Nephron (organoid): ENCODE data around the gene SPSB3.
"Not testable (repeated sequence)": the region's sequence is repeated elsewhere in the genome, so short reads cannot be mapped to it uniquely, and the experiment has no call there.

Experiments
- H3K27ac Mint-ChIP-seq, 3 experiments: 2 replicates each; pipeline ENCODE4 v1.8.0; 2020; ENCODE audit warnings: mixed read lengths in 3 of 3, mild to moderate bottlenecking in 2 of 3, moderate library complexity in 1 of 3
- H3K27me3 Mint-ChIP-seq: 2 replicates; pipeline ENCODE4 v1.8.0; 2021; ENCODE audit warnings: low read depth, mild to moderate bottlenecking, moderate library complexity, mixed read lengths
- H3K36me3 Mint-ChIP-seq: 2 replicates; pipeline ENCODE4 v1.8.0; 2020; ENCODE audit warnings: low read depth, mixed read lengths
- H3K4me1 Mint-ChIP-seq: 2 replicates; pipeline ENCODE4 v1.8.0; 2020; ENCODE audit warnings: mixed read lengths
- H3K4me3 Mint-ChIP-seq, 3 experiments: 2 replicates each; pipeline ENCODE4 v1.8.0; 2020; ENCODE audit warnings: mild to moderate bottlenecking in 3 of 3, mixed read lengths in 3 of 3, moderate library complexity in 2 of 3
- H3K9me3 Mint-ChIP-seq: 2 replicates; pipeline ENCODE4 v1.8.0; 2020; ENCODE audit warnings: mixed read lengths
- TF ChIP-seq, protein P1 (sequence below), 3 experiments: fragments of 200-600 bp; sonication (generic); IDR thresholded peaks; one replicate each; pipeline ENCODE4 v1.5.0; 2021; ENCODE audit warnings: antibody characterized with exemption in 3 of 3; ENCODE audit not compliant: unreplicated experiment in 3 of 3

The SPSB3 gene

DNA sequence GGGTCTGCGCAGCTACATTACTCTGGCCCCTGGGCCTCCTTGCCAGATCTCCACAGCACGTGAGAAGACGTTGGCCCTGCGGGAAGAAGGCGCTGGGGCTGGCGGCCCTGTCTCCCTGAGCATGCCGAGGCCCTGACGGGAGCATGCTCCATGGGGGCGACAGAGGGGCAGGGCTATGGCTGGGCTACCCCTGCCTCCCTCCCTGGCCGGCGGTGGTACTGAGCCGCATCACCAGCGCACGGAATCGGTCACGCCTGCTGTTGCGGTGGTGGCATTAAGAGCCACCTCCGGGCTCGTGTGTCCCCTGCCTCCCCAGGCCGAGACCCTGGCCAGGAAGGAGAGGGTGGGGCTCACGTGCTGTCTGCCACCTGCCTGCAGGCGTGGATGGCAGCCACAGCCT lies 48.2 kb downstream of the SPSB3 start:
- Mint-ChIP-seq H3K27me3 (no peaks in the 10 kb centered on the region), H3K4me3 (no peak overlapping the region), H3K4me1 (no peaks in the 10 kb centered on the region), H3K9me3 (no peaks in the 10 kb centered on the region), H3K27ac (no peak overlapping the region), H3K36me3 (peaks cover 17% of the 10 kb centered on the region)
- TF ChIP-seq, protein P1, sequence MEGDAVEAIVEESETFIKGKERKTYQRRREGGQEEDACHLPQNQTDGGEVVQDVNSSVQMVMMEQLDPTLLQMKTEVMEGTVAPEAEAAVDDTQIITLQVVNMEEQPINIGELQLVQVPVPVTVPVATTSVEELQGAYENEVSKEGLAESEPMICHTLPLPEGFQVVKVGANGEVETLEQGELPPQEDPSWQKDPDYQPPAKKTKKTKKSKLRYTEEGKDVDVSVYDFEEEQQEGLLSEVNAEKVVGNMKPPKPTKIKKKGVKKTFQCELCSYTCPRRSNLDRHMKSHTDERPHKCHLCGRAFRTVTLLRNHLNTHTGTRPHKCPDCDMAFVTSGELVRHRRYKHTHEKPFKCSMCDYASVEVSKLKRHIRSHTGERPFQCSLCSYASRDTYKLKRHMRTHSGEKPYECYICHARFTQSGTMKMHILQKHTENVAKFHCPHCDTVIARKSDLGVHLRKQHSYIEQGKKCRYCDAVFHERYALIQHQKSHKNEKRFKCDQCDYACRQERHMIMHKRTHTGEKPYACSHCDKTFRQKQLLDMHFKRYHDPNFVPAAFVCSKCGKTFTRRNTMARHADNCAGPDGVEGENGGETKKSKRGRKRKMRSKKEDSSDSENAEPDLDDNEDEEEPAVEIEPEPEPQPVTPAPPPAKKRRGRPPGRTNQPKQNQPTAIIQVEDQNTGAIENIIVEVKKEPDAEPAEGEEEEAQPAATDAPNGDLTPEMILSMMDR (IDR thresholded peaks at IDR 0.05; ENCODE audit: unreplicated experiment in 3 of 3), result no peak

DNA sequence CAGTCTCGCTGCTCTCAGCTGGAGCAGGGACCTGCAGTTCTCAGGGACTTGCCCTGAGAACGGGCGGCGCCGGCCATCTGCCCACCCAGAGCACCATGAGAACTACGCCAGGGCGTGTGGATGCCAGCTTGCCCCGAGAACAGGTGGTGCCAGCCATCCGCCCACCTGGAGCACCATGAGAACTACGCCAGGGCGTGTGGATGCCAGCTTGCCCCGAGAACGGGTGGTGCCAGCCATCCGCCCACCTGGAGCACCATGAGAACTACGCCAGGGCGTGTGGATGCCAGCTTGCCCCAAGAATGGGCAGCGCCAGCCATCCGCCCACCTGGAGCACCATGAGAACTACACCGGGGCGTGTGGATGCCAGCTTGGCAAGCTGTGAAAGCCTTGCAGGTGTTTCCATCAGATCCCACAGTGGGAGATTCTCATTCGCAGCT lies 49.8 kb downstream of the SPSB3 start:
- not testable (repeated sequence) for H3K9me3 Mint-ChIP-seq, H3K4me3 Mint-ChIP-seq, H3K27ac Mint-ChIP-seq, H3K27me3 Mint-ChIP-seq, H3K4me1 Mint-ChIP-seq
- H3K36me3 Mint-ChIP-seq, result peaks cover 28% of the 10 kb centered on the region

DNA sequence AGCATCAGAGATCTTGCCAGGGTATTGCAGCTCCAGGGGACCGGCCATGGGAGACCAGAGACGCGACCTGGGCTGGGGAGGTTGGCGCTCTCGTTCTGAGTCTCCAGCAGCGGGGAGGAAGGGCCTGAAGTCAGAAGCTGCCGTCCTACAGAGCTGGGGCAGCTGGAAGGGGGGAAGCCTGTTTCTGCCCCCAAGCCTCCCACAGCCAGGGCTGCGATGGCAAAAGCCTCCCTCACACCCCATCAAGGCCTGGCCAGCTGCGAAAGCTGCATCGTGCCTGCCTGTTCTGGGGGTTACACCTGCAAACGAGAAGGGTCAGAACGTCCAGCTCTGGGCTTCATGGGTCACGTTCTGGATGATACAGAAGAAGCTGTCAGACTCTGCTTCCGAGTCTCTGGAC lies 50.3 kb downstream of the SPSB3 start:
- Mint-ChIP-seq H3K27ac (no peak overlapping the region), H3K27me3 (no peaks in the 10 kb centered on the region), H3K36me3 (peaks cover 32% of the 10 kb centered on the region), H3K4me1 (no peaks in the 10 kb centered on the region), H3K4me3 (no peak overlapping the region), H3K9me3 (no peaks in the 10 kb centered on the region)
- TF ChIP-seq, protein P1 (IDR thresholded peaks at IDR 0.05; ENCODE audit: unreplicated experiment in 3 of 3), result no peak

DNA sequence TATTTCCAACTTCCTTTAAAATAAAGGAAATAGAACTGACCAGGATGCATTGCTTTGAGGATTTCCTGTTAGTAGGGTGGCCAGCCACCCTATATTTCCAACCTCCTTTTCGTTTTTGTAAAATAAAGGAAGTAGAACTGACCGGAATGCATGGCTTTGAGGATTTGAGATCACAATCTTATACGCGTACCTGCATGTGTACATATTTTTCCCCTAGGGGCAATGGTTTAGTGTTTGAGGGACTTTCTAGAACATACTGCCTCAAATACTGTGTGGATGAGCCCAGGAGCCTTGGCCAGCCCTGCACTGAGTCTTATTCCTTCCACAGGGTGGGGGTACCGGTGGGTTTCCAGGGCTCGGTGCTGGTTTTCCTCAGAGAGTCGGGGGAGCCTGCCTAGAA lies 50.8 kb downstream of the SPSB3 start:
- H3K4me1 Mint-ChIP-seq, result no peaks in the 10 kb centered on the region
- H3K9me3 Mint-ChIP-seq, result no peaks in the 10 kb centered on the region
- peaks cover 36% of the 10 kb centered on the region for H3K36me3 Mint-ChIP-seq
- H3K4me3 Mint-ChIP-seq, result no peak overlapping the region
- TF ChIP-seq, protein P1 (IDR thresholded peaks at IDR 0.05; ENCODE audit: unreplicated experiment in 3 of 3), result no peak
- no peak overlapping the region for H3K27ac Mint-ChIP-seq
- no peaks in the 10 kb centered on the region for H3K27me3 Mint-ChIP-seq

DNA sequence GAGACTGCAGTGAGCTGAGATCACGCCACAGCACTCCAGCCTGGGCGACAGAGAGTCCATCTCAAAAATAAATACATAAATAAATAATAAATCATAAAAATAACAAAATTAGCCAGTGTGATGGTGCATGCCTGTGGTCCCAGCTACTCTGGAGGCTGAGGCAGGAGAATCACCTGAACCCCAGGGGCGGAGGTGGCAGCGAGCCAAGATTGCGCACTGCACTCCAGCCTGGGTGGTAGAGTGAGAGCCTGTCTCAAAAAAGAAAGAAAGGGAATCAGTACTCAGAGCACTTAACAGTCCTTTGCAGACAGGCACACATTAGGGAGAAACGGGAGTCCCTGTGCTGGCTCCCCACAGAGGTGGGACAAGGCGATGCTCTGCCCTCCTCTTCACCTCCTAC lies 51.3 kb downstream of the SPSB3 start:
- Mint-ChIP-seq H3K4me3 (no peak overlapping the region), H3K27ac (no peak overlapping the region), H3K9me3 (no peaks in the 10 kb centered on the region), H3K36me3 (peaks cover 36% of the 10 kb centered on the region), H3K4me1 (no peaks in the 10 kb centered on the region), H3K27me3 (no peaks in the 10 kb centered on the region)
- TF ChIP-seq, protein P1 (IDR thresholded peaks at IDR 0.05; ENCODE audit: unreplicated experiment in 3 of 3), result no peak

DNA sequence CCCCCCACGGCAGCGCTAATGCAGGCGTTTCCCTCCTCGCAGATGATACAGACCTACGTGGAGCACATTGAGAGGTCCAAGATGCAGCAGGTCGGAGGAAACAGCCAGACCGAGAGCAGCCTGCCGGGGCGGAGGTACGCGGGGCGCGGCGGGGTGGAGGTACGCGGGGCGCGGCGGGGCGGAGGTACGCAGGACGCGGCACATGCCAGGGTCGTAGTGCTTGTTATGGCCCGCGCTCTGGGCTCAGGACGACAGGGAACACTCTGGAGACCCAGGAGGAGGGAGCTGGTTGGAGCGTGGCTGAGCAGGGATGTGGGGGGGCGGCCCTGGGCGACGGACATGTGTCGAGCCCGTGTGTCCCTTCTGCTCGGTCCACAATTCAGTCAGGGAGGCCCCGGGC lies 52.9 kb downstream of the SPSB3 start:
- no peak overlapping the region for H3K27ac Mint-ChIP-seq
- H3K36me3 Mint-ChIP-seq, result peaks cover 36% of the 10 kb centered on the region
- TF ChIP-seq, protein P1 (IDR thresholded peaks at IDR 0.05; ENCODE audit: unreplicated experiment in 3 of 3), result no peak
- H3K4me1 Mint-ChIP-seq, result no peaks in the 10 kb centered on the region
- no peak overlapping the region for H3K4me3 Mint-ChIP-seq
- no peaks in the 10 kb centered on the region for H3K27me3 Mint-ChIP-seq
- no peaks in the 10 kb centered on the region for H3K9me3 Mint-ChIP-seq
